ENCODE measurements around the gene AGAP3. TPM values are rescaled to one million over a fixed set of nuclear protein-coding genes. Genes with fewer than 3 reads are reported as not detected.
"Not testable (repeated sequence)": the region's sequence is repeated elsewhere in the genome, so short reads cannot be mapped to it uniquely, and the experiment has no call there.

AGAP3 gene
- total RNA-seq (2014; rRNA removed; shearing (Covaris generic); ENCODE audit: low replicate concordance) = 0.18 and 1.6 TPM in 2 replicates

DNA sequence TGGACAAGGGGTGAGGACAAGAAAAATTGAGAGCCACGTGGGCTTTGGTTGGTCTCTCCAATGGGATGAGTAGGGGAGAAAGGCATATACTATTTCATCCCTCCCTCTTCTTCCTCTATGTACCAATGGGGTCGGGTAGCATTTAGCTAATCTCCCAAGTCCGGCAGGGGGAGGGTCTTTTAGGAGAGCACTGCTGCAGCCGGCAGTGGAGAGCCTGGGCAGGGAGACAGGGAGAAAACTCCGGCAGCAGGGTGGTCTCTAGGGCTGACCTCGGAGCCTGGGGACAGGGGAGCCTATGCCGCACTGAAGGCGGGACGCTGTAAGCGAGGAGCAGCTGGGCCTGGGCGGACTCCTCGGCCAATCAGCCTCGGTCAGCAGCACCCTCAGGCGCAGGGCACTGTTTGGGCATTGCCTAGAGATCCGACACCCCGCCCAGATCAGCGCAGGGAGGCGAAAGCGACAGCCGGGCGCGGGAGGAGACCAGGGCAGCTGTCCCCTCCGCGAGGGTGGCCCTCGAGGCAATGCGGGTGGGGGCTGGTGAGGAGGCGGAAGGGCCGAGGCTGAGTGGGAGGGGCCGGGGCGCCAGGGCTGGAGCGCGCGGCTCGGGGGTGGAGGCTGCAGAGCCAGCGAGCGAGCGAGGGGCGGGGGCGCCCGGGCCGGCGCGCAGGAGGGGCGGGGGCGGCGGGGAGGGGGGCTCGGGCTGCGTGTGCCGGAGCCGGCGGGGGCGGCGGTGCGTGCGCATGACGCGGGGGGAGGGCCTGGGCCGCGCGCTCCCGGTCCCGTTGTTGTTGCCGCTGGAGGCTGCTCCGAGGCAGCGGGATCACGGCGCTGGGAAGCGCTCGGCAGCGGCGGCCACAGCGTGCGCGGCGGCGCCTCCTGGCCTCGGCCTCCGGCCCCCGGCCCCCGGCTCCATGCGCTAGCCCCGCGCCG lies at the start of gene AGAP3:
AGAP3 (plus strand) TSS at position 785 of the 930 bp plus-strand sequence. CDS start 267 bp downstream, outside the sequence.
- H3K9me3 ChIP-seq (ENCODE audit: low read length) = no peaks in the 10 kb centered on the region
- H3K9me2 ChIP-seq (replicated peaks; ENCODE audit: insufficient read depth, low read length) = no peaks in the 10 kb centered on the region
- H3K27me3 ChIP-seq (ENCODE audit: low read length) = no peaks in the 10 kb centered on the region
- no peaks in the 10 kb centered on the region for H4K20me1 ChIP-seq (ENCODE audit: insufficient read depth, low read depth, low read length)
- H3K27ac ChIP-seq (ENCODE audit: low read length) = no peak within 1 kb of the TSS
- no peak within 1 kb of the TSS for H3K4me3 ChIP-seq (ENCODE audit: low read length)
- peaks cover 19% of the 10 kb centered on the region for H3K79me2 ChIP-seq (ENCODE audit: low read length)
- no peak within 1 kb of the TSS for H3K4me2 ChIP-seq (ENCODE audit: low read depth, low read length, poor library complexity, severe bottlenecking)
- DNase-seq = no peak
- H3K9ac ChIP-seq (ENCODE audit: low read length) = no peak within 1 kb of the TSS
- H2AFZ ChIP-seq (ENCODE audit: low read length) = no peak within 1 kb of the TSS
- H3K4me1 ChIP-seq (ENCODE audit: low read length) = peaks cover 30% of the 10 kb centered on the region
- H3K36me3 ChIP-seq (ENCODE audit: insufficient read depth, low read length) = no peaks in the 10 kb centered on the region

DNA sequence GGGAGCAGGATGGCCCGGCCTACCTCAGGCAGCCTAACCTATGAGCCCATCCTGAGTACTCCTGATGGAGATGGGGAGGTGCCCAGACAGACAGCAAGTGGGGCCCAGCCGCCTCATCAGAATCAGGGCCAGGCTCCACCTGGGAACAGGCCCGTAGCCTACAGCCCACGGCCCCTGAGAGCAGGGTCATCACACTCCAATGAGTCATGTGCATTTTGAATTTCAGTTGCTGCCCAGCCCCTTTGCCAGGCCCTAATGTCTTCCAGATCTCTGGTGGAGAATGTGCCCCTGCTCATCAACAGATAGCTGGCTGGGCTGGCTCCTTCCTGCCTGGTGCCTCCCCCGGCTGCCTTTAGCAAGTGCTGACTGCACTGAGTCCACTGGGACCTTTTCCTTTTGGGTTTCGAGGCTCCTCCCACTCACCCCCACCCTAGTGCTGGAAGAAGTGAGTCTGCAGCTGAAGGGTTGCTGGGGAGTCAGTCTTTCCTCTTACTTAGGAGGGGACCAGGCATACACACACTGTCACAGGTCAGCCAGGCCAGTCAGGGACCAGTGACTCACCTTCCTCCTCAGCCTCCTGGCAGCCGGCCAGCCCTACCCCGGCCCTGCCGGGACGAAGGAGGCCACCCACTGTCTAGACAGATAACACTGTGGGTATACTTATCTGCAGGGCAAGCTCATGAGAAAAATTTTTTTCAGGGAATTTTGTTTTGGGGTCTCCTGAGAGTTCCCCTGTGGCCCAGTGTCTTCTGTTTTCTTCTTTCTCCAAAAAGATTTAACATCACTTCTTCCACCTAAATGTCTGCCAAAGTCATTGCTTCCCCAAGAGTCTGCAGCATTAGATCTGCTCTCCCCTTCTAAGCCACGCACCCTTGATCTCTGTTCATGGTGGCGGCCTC lies 47.1 kb upstream of the AGAP3 start:
- Histone ChIP-seq H3K36me3 (ENCODE audit: insufficient read depth, low read length) (no peaks in the 10 kb centered on the region), H3K4me1 (ENCODE audit: low read length) (no peaks in the 10 kb centered on the region), H3K27me3 (ENCODE audit: low read length) (no peaks in the 10 kb centered on the region), H4K20me1 (ENCODE audit: insufficient read depth, low read depth, low read length) (no peaks in the 10 kb centered on the region), H3K4me2 (ENCODE audit: low read depth, low read length, poor library complexity, severe bottlenecking) (no peak overlapping the region), H3K9ac (ENCODE audit: low read length) (no peak overlapping the region), H2AFZ (ENCODE audit: low read length) (no peak overlapping the region), H3K4me3 (ENCODE audit: low read length) (no peak overlapping the region), H3K79me2 (ENCODE audit: low read length) (no peaks in the 10 kb centered on the region), H3K9me3 (ENCODE audit: low read length) (no peaks in the 10 kb centered on the region), H3K27ac (ENCODE audit: low read length) (no peak overlapping the region), H3K9me2 (replicated peaks; ENCODE audit: insufficient read depth, low read length) (no peaks in the 10 kb centered on the region)
- DNase-seq = no peak

DNA sequence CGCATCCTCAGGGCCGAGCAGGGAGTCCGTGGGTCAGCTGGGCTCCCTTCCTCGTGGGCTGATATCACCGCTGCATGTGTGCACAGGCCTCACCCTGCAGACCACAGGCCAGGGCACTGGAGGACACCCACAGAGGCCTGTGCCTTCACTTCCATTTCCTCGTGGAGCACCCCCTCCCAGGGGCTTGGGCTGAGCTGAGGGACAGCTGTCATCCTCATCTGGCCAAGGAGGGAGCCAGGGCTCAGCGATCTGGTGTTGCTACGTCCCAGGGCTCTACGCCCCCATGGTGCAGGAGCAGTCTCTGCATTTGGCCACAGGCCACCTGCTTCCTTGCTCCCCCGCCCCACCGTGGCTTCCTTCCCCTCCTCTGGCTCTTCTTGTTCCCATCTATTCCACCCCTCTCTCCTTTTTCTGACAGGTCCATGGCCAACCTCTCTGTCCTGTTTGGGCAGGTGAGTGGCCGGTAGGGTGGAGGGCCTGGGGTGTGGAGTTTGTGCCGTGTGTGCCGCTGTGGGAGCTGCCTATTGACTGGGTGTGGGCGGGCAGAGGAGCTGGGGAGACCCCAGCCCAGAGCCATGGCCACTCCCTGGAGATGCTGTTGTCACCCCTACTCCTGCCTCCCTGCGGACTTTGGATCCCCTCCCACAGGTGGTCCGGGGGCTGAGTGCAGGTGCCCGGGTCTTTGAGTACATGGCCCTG lies 46.3 kb upstream of the AGAP3 start:
- DNase-seq = no peak
- no peaks in the 10 kb centered on the region for H3K4me1 ChIP-seq (ENCODE audit: low read length)
- H3K4me2 ChIP-seq (ENCODE audit: low read depth, low read length, poor library complexity, severe bottlenecking) = no peak overlapping the region
- H2AFZ ChIP-seq (ENCODE audit: low read length) = no peak overlapping the region
- H3K27me3 ChIP-seq (ENCODE audit: low read length) = no peaks in the 10 kb centered on the region
- no peaks in the 10 kb centered on the region for H4K20me1 ChIP-seq (ENCODE audit: insufficient read depth, low read depth, low read length)
- no peaks in the 10 kb centered on the region for H3K9me2 ChIP-seq (replicated peaks; ENCODE audit: insufficient read depth, low read length)
- no peak overlapping the region for H3K9ac ChIP-seq (ENCODE audit: low read length)
- no peak overlapping the region for H3K27ac ChIP-seq (ENCODE audit: low read length)
- no peak overlapping the region for H3K4me3 ChIP-seq (ENCODE audit: low read length)
- H3K79me2 ChIP-seq (ENCODE audit: low read length) = no peaks in the 10 kb centered on the region
- H3K9me3 ChIP-seq (ENCODE audit: low read length) = no peaks in the 10 kb centered on the region
- H3K36me3 ChIP-seq (ENCODE audit: insufficient read depth, low read length) = no peaks in the 10 kb centered on the region

DNA sequence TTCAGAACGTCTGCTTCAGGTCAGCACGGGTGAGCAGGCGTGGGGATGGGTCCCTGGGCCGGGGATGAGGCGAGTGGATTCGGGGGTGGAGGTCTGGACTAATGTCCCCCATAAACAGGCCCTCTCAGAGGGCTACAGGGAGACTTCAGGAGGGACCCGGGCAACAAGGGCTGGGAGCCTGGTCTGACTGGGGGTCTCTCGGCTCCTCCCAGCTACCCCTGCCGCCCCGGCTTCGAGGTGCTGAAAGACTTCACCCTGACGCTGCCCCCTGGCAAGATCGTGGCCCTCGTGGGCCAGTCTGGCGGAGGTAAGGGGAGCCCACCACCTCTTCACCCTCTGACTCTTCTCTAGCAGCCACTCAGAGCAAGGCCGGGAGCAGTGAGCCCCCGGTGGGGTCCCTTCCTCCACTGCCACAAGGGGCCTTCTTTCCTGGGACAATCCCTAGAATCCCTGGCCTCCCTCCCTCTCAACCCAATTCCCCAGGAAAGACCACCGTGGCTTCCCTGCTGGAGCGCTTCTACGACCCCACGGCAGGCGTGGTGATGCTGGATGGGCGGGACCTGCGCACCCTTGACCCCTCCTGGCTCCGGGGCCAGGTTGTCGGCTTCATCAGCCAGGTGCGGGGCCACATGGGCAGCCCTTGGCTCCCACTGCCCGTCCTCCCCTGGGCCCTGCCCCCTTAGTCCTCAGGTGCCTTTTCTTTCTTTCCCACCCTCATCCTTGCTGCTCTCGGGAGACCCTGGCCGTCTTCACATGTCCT lies 45.5 kb upstream of the AGAP3 start:
- no peak for DNase-seq
- H3K9me3 ChIP-seq (ENCODE audit: low read length) = no peaks in the 10 kb centered on the region
- H3K36me3 ChIP-seq (ENCODE audit: insufficient read depth, low read length) = no peaks in the 10 kb centered on the region

DNA sequence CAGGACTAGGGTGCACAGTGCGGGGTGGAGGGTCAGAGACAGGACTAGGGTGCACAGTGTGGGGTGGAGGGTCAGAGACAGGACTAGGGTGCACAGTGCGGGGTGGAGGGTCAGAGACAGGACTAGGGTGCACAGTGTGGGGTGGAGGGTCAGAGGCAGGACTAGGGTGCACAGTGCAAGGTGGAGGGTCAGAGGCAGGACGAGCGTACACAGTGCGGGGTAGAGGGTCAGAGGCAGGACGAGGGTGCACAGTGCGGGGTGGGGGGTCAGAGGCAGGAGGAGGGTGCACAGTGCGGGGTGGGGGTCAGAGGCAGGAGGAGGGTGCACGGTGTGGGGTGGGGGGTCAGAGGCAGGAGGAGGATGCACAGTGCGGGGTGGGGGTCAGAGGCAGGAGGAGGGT lies 42.8 kb upstream of the AGAP3 start:
- H3K9me2 ChIP-seq (replicated peaks; ENCODE audit: insufficient read depth, low read length); DNase-seq: not testable (repeated sequence)

More for the DNA sequence above, 45.5 kb upstream of the AGAP3 start:
- no peaks in the 10 kb centered on the region for H3K4me1 ChIP-seq (ENCODE audit: low read length)
- H3K9ac ChIP-seq (ENCODE audit: low read length) = no peak overlapping the region
- H3K27me3 ChIP-seq (ENCODE audit: low read length) = no peaks in the 10 kb centered on the region
- H3K79me2 ChIP-seq (ENCODE audit: low read length) = no peaks in the 10 kb centered on the region
- no peak overlapping the region for H3K4me2 ChIP-seq (ENCODE audit: low read depth, low read length, poor library complexity, severe bottlenecking)
- H3K27ac ChIP-seq (ENCODE audit: low read length) = no peak overlapping the region
- H3K4me3 ChIP-seq (ENCODE audit: low read length) = no peak overlapping the region
- no peaks in the 10 kb centered on the region for H3K9me2 ChIP-seq (replicated peaks; ENCODE audit: insufficient read depth, low read length)
- H2AFZ ChIP-seq (ENCODE audit: low read length) = no peak overlapping the region
- no peaks in the 10 kb centered on the region for H4K20me1 ChIP-seq (ENCODE audit: insufficient read depth, low read depth, low read length)

DNA sequence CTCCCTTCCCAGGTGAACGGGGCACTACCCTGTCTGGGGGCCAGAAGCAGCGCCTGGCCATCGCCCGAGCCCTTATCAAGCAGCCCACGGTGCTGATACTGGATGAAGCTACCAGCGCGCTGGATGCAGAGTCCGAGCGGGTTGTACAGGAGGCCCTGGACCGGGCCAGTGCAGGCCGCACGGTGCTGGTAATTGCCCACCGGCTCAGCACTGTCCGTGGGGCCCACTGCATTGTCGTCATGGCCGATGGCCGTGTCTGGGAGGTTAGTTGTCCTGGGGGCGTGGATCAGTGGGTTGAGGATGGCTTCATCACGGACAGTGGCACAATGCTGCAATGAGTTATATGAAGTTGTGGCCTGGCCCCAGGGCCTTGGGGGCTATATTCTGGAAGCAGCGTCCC lies 42.3 kb upstream of the AGAP3 start:
- H3K79me2 ChIP-seq (ENCODE audit: low read length) = no peaks in the 10 kb centered on the region
- no peaks in the 10 kb centered on the region for H3K4me1 ChIP-seq (ENCODE audit: low read length)
- no peaks in the 10 kb centered on the region for H4K20me1 ChIP-seq (ENCODE audit: insufficient read depth, low read depth, low read length)
- no peaks in the 10 kb centered on the region for H3K36me3 ChIP-seq (ENCODE audit: insufficient read depth, low read length)
- H2AFZ ChIP-seq (ENCODE audit: low read length) = no peak overlapping the region
- H3K27ac ChIP-seq (ENCODE audit: low read length) = no peak overlapping the region
- no peak overlapping the region for H3K9ac ChIP-seq (ENCODE audit: low read length)
- no peak overlapping the region for H3K4me3 ChIP-seq (ENCODE audit: low read length)
- H3K9me3 ChIP-seq (ENCODE audit: low read length) = no peaks in the 10 kb centered on the region
- no peak for DNase-seq
- H3K27me3 ChIP-seq (ENCODE audit: low read length) = no peaks in the 10 kb centered on the region
- H3K9me2 ChIP-seq (replicated peaks; ENCODE audit: insufficient read depth, low read length) = no peaks in the 10 kb centered on the region
- H3K4me2 ChIP-seq (ENCODE audit: low read depth, low read length, poor library complexity, severe bottlenecking) = no peak overlapping the region

More for the DNA sequence above, 42.8 kb upstream of the AGAP3 start:
- H3K9me3 ChIP-seq (ENCODE audit: low read length); H3K27ac ChIP-seq (ENCODE audit: low read length); H2AFZ ChIP-seq (ENCODE audit: low read length); H3K27me3 ChIP-seq (ENCODE audit: low read length); H3K4me3 ChIP-seq (ENCODE audit: low read length); H3K36me3 ChIP-seq (ENCODE audit: insufficient read depth, low read length); H3K4me2 ChIP-seq (ENCODE audit: low read depth, low read length, poor library complexity, severe bottlenecking); H3K9ac ChIP-seq (ENCODE audit: low read length); H3K79me2 ChIP-seq (ENCODE audit: low read length); H3K4me1 ChIP-seq (ENCODE audit: low read length); H4K20me1 ChIP-seq (ENCODE audit: insufficient read depth, low read depth, low read length): not testable (repeated sequence)

DNA sequence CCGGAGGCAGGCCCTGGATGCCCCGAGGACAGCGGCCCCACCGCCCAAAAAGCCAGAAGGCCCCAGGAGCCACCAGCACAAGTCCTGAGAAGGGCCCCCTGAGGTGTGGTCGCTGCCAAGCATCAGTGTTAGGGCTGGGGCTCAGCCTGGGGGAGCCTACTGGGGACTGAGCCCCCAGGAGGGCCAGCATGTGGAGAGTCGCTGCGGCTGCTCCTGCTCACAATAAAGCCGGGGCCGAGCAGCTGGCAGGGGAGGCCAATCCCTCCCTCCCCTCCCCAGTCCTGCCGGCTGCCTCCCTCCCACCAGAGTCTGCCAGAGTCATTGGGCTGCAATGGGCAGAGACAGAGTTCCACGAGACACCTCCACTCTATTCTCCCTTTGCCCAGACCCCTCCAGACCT lies 41.0 kb upstream of the AGAP3 start:
- H3K36me3 ChIP-seq (ENCODE audit: insufficient read depth, low read length) = no peaks in the 10 kb centered on the region
- H3K4me1 ChIP-seq (ENCODE audit: low read length) = no peaks in the 10 kb centered on the region
- no peaks in the 10 kb centered on the region for H4K20me1 ChIP-seq (ENCODE audit: insufficient read depth, low read depth, low read length)
- H3K9me3 ChIP-seq (ENCODE audit: low read length) = no peaks in the 10 kb centered on the region
- H3K4me2 ChIP-seq (ENCODE audit: low read depth, low read length, poor library complexity, severe bottlenecking) = no peak overlapping the region
- H3K79me2 ChIP-seq (ENCODE audit: low read length) = no peaks in the 10 kb centered on the region
- H3K27me3 ChIP-seq (ENCODE audit: low read length) = no peaks in the 10 kb centered on the region
- H3K27ac ChIP-seq (ENCODE audit: low read length) = no peak overlapping the region
- H2AFZ ChIP-seq (ENCODE audit: low read length) = no peak overlapping the region
- no peak overlapping the region for H3K4me3 ChIP-seq (ENCODE audit: low read length)
- H3K9me2 ChIP-seq (replicated peaks; ENCODE audit: insufficient read depth, low read length) = no peaks in the 10 kb centered on the region
- DNase-seq = no peak
- H3K9ac ChIP-seq (ENCODE audit: low read length) = no peak overlapping the region
